ENCODE data around the gene SMG6.
A peak's percentile ranks its signal among the peaks of the same experiment; 100 is the strongest.

Gene SMG6

DNA sequence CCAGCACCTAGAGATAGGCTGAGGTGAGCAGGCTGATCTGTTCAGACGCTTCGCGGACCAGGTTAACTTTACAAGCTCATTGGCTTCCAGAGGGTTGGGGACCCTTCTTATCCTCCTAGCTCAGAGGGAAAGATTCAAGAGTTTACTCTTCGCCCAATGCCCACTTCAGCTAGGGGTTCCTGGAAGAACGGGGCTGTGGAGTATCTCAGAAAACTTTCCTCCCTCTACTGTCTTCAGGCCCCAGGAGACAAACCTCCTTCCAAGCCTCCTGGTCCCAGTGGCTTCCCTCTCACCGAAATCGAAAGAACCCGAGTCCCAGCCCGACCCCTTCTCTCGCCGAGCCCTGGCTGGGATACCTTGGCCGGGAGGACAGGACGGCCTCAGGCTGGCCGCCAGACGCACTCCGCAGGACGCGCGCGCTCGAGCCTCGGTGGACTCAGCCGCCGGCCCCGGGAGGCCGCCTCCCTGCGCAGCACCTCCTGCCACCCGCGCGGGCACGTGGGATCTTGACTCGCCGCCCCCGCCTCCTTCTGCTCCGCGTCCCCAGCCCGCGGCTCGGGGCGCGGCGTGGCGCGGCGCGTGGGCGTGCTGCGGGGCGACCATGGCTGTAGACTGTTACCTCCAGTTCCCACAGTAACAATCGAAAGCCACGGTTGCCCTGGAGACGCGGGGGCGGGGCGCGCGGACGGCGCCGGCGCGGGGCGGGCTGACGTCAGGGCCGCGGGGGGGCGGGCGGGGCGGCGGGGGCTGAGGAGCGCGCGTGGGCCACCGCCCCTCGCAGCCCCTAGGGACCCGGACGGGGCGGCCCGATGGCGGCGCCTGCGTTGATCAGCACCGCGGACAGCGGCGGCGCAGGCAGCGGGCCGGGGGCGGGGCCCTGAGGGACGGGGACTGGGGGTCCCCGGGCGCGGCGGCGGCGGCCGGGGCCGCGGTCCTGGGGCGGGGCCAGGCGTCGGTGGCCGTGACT, 254.0 kb downstream of the SMG6 start:
- peak; percentile 95 for DNase-seq (ENCODE audit: low spot score)

DNA sequence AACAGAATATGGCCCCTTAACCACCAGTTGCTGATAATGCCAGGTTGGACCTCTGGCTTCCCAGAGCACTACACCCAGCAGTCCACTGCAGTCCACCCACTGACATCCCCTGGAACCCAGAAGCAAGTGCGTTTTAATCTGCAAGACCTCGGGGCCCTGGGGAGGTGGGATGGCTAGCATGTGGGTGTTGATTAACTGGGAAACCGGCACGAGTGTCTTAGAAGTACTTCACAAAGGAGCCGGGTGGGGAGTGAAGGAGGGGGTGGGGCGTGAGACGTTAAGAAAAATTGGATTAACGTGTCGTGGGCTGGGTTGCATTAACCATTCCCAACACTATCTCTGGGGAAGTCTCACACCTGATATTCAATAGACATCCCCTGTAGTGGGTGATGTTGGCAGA, 254.8 kb downstream of the SMG6 start:
- DNase-seq (ENCODE audit: low spot score): no peak

GRCh38 chr17:2047590-2047989, 256.0 kb downstream of the SMG6 start:
- DNase-seq (ENCODE audit: low spot score): no peak

- DNase-seq (ENCODE audit: low spot score): no peak
These were observed 259.2 kb downstream of the SMG6 start for GRCh38 chr17:2044263-2044894.

GRCh38 chr17:2043785-2044184, 259.8 kb downstream of the SMG6 start:
- DNase-seq (ENCODE audit: low spot score): peak; percentile 70

DNA sequence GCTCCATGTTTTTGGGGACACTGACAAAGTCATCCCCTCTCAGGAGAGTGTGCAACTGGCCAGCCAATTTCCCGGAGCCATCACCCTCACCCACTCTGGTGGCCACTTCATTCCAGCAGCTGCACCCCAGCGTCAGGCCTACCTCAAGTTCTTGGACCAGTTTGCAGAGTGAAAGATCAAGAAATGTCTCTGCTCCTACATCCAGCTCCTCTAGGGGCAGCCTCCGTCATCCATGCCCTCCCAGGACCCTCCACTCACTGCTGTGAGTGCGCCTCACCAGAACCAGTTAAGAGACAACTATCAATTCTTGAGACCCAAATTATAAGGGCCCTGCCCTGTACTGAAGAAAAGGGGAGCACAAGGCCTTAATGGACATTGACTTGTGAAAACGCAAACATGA, 260.7 kb downstream of the SMG6 start:
- DNase-seq (ENCODE audit: low spot score): no peak

DNA sequence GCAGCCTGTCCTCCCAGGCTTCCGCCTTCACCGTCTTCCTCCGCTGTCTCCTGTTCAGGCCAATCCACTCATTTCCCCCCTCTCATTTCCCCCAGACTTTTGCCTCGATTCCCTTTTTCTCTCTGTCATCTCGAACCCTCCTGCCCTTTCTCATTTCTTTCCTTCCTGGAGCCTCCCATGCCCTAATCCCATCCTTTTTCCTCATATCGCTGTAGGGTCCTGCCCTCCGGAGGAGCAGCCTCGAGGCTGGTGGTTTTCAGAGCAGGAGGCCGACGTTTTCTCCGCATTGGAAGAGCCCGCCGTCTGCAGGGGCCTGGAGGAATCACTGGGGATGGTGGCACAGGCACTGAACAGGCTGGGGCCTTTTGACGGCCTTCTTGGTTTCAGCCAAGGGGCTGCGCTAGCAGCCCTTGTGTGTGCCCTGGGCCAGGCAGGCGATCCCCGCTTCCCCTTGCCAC, 261.2 kb downstream of the SMG6 start:
- peak; percentile 37 for DNase-seq (ENCODE audit: low spot score)

DNA sequence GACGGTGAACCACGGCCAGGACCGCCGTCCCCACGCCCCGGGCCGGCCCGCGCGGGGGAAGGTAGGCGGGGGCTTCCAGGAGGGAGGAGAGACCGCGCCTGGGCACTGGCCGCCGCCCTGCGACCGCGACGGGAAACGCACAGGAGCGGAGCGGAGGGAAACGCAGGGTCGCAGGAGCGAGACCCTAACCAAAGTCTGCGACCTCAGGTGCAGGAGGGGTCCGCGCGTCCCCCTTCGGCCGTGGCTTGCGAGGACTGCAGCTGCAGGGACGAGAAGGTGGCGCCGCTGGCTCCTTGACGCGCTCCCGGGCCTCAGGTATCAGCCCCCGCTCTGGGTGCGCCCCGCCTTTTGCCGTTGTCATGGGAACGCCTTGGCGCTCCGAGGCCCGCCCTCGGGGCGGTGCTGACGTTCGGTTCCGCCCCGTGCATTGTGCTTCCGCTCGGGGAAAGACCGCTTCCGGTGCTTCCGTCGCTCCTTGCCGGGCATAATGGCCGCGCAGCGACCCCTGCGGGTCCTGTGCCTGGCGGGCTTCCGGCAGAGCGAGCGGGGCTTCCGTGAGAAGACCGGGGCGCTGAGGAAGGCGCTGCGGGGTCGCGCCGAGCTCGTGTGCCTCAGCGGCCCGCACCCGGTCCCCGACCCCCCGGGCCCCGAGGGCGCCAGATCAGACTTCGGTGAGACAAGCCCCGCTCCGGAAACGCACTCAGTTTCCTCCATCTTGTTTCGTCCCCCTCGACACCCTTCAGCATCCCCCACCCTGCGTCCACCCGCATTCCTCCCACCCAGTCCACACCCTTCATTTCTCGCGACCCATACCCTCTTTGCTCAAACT, 261.8 kb downstream of the SMG6 start, which contains the start of gene OVCA2:
Gene OVCA2, plus strand, starts transcription at position 462 of the 829 bp plus-strand sequence. Its CDS starts 26 bp downstream, at position 488.
- DNase-seq (ENCODE audit: low spot score): peak; percentile 95

- no peak for DNase-seq (ENCODE audit: low spot score)
These were observed 262.5 kb downstream of the SMG6 start for GRCh38 chr17:2040942-2041560.

DNA sequence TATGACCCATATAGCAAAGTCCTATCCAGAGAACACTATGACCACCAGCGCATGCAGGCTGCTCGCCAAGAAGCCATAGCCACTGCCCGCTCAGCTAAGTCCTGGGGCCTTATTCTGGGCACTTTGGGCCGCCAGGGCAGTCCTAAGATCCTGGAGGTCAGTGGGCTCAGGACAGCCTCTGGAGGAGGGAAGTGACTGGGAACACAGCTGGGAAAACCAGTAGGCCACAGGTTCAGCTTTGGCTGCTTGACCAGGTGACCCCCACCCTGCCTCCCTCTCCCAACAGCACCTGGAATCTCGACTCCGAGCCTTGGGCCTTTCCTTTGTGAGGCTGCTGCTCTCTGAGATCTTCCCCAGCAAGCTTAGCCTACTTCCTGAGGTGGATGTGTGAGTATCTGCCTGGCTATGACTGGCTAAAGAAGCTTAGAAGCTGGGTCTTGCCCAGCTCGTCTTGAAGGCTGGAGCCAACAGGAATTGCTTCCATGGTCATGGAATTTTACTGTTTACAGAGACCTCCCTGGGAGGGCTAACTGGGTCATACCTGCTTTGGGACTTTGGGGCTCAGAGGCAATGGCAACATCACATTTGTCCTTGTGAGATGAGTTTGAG, 263.3 kb downstream of the SMG6 start:
- no peak for DNase-seq (ENCODE audit: low spot score)

DNA sequence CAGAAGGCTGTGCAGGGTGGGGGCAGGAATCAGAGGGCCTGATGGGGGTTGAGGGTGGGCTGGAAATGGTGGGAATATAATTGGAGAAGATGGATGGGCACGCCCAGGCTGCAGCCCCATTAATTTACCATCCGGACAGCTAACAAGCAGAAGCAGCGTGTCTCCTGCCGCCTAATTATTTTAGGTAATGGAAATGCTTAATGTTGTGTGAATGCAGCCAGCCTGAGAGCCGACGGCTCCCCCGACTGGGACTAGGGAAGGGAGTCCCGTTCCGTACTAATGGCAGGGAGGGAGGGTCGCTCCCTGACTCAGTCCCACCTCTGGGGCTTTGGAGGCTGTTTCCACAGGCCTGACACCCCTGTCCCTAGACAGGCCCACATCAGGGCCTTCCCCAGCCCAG, 266.4 kb downstream of the SMG6 start:
- no peak for DNase-seq (ENCODE audit: low spot score)

GRCh38 chr17:2035541-2036488, 267.8 kb downstream of the SMG6 start:
- no peak for DNase-seq (ENCODE audit: low spot score)

GRCh38 chr17:2034806-2035540, 268.6 kb downstream of the SMG6 start:
- DNase-seq (ENCODE audit: low spot score): peak; percentile 57

DNA sequence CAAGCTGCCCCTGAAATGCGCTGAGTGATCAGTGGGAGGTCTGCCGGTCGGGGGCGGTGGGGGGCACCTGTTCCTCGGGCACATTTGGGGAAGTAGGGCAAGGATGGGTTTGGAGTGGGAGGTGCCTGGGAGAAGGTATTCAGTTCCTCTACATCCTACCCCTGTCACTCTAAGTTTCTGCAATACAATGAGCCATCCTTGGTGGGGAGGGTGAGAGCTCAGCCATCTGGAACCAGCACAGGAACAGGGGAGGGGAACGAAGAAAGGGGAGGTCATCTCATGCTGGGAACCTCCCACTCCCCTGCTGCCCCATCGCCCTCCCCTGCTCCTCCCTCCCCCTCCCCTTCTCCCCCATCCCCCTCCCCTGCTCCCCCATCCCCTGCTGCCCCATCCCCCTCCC, 269.4 kb downstream of the SMG6 start:
- peak; percentile 51 for DNase-seq (ENCODE audit: low spot score)

GRCh38 chr17:2033153-2033552, 270.4 kb downstream of the SMG6 start:
- DNase-seq (ENCODE audit: low spot score): no peak

GRCh38 chr17:2030779-2031163, 272.8 kb downstream of the SMG6 start:
- DNase-seq (ENCODE audit: low spot score): no peak

GRCh38 chr17:2029911-2030778, 273.4 kb downstream of the SMG6 start, which contains the start of gene DPH1:
TSS of gene DPH1 (plus strand) at chr17:2030153. CDS start at chr17:2030170, 17 bp downstream.
- DNase-seq (ENCODE audit: low spot score): peak; percentile 95

DNA sequence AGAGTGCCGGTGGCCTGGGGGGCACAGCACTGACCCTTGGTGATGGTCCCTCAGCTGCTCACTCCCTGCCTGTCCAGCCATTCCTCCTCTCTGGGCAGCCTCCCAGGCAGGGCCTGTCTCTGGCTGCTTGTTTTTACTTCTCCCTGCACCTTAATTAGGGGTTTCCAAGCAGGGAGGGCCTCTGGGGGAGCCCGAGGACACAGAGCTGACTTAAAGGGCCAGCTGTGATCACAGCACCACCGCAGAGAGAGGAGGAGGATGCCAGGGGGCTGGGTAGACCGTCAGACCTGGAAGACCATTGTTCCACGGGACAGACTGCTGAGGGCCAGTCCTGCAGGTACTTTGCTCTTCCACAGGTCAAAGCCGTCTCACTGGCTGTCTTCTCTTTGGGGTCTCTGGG, 274.8 kb downstream of the SMG6 start:
- no peak for DNase-seq (ENCODE audit: low spot score)

Data from AG20443 (cell line).